22Rv1 (cell line): ENCODE measurements around the gene POC1A.

Experiments used
- H3K27ac ChIP-seq: fragments of 450-650 bp; 2 replicates; pipeline ENCODE4 v1.5.1; 2017
- CTCF ChIP-seq: fragments of 450-650 bp; IDR thresholded peaks from 2 replicates; pipeline ENCODE4 v1.5.1; 2017; ENCODE audit warnings: mild to moderate bottlenecking
- ZFX ChIP-seq: fragments of 450-650 bp; IDR thresholded peaks from 2 replicates; pipeline ENCODE4 v1.6.1; 2017; ENCODE audit warnings: antibody characterized with exemption, borderline replicate concordance

POC1A gene

GRCh38 chr3:52191663-52192062 lies 37.4 kb upstream of the POC1A start:
- no peak overlapping the region for H3K27ac ChIP-seq
- TF ChIP-seq ZFX = no peak
- no peak for TF ChIP-seq CTCF

GRCh38 chr3:52190294-52191074 lies 36.3 kb upstream of the POC1A start:
- no peak overlapping the region for H3K27ac ChIP-seq

GRCh38 chr3:52188556-52188955 lies 34.3 kb upstream of the POC1A start:
- TF ChIP-seq ZFX = no peak
- no peak for TF ChIP-seq CTCF
- H3K27ac ChIP-seq = no peak overlapping the region

More at GRCh38 chr3:52190294-52191074, 36.3 kb upstream of the POC1A start:
- TF ChIP-seq CTCF (no peak), ZFX (no peak)

- no peak overlapping the region for H3K27ac ChIP-seq
- TF ChIP-seq CTCF (no peak), ZFX (no peak)
These were observed 32.5 kb upstream of the POC1A start for GRCh38 chr3:52186729-52187128.

GRCh38 chr3:52185837-52186236 lies 31.6 kb upstream of the POC1A start:
- no peak overlapping the region for H3K27ac ChIP-seq
- no peak for TF ChIP-seq CTCF
- TF ChIP-seq ZFX = no peak

GRCh38 chr3:52185311-52185710 lies 31.1 kb upstream of the POC1A start:
- TF ChIP-seq CTCF = no peak
- TF ChIP-seq ZFX = no peak
- H3K27ac ChIP-seq = no peak overlapping the region

- no peak overlapping the region for H3K27ac ChIP-seq
- TF ChIP-seq ZFX = no peak
- no peak for TF ChIP-seq CTCF
These were observed 30.5 kb upstream of the POC1A start for GRCh38 chr3:52184690-52185089.
